HCT116 (cell line): ENCODE results near the gene TTBK1. TPM values are rescaled to one million over a fixed set of nuclear protein-coding genes. Genes with fewer than 3 reads are reported as not detected.

Source experiments
- ATAC-seq: fragments of 200-7000 bp; cut with Tn5 transposase; 2 replicates; pipeline ENCODE4 v1.9.1; 2020; ENCODE audit warnings: mild to moderate bottlenecking, moderate library complexity
- BruUV-seq: library from RNA; stranded (reverse); fragments of 400-500 nt; replicated peaks from 2 replicates; lab custom pipeline; 2021; lab: Mats Ljungman, UMichigan
- CTCF ChIA-PET: fragments of 300-600 bp; sonication (Branson Sonifier 250); formaldehyde crosslinking; loops from one replicate; lab custom pipeline; 2021; ENCODE audit warnings: antibody characterized with exemption; lab: Charles Lee
- POLR2A ChIA-PET: fragments of 300-600, 350-600 bp; sonication (Branson Sonifier 250); formaldehyde crosslinking; loops from one replicate; lab custom pipeline; 2021; ENCODE audit warnings: antibody characterized with exemption; lab: Charles Lee
- RAD21 ChIA-PET, 2 experiments: fragments of 300-600 bp; sonication (Branson Sonifier 250); formaldehyde crosslinking; loops; one replicate each; lab custom pipeline; 2023; ENCODE audit warnings: low total read pairs in 2 of 2; ENCODE audit not compliant: uncharacterized antibody in 2 of 2, unreplicated experiment in 2 of 2, low non-redundant PET in 1 of 2; lab: Charles Lee
- DNase-seq: peaks from one replicate; pipeline ENCODE4 v3.0.0-alpha.2; 2010; ENCODE audit warnings: low read depth, low spot score
- H2AFZ ChIP-seq: fragments of 200-600 bp; shearing (Covaris generic), sonication (generic); 2 replicates; pipeline ENCODE4 v1.6.1; 2017; ENCODE audit warnings: low read depth, mixed run types, mixed read lengths, antibody characterized with exemption, low read length; ENCODE audit not compliant: poor library complexity, severe bottlenecking
- H3K27ac ChIP-seq: 2 replicates; pipeline ENCODE4 v1.5.1; 2012; ENCODE audit warnings: low read depth, low read length
- H3K27me3 ChIP-seq: fragments of 200-600 bp; sonication (generic); 2 replicates; pipeline ENCODE4 v1.6.1; 2016; ENCODE audit warnings: mixed run types, low read length, mixed read lengths; ENCODE audit not compliant: insufficient read depth
- H3K36me3 ChIP-seq, 2 experiments: fragments of 200-500 bp in 1 of 2; fragments of 200-600 bp in 1 of 2; sonication (Bioruptor generic) in 1 of 2; sonication (generic) in 1 of 2; 2 replicates each; pipeline versions ENCODE4 v1.5.1 to v1.6.1; 2014 to 2016; ENCODE audit warnings: low read length in 2 of 2, inconsistent platforms in 1 of 2, mixed read lengths in 1 of 2, mixed run types in 1 of 2; ENCODE audit not compliant: insufficient read depth in 2 of 2, control insufficient read depth in 1 of 2
- H3K4me1 ChIP-seq, 2 experiments: fragments of 200-600 bp in 1 of 2; sonication (generic) in 1 of 2; 2 replicates each; pipeline versions ENCODE4 v1.5.1 to v1.6.1; 2012 to 2017; ENCODE audit warnings: low read length in 2 of 2, inconsistent platforms in 1 of 2, mild to moderate bottlenecking in 1 of 2, mixed read lengths in 1 of 2, mixed run types in 1 of 2, moderate library complexity in 1 of 2; ENCODE audit not compliant: insufficient read depth in 2 of 2, control insufficient read depth in 1 of 2
- H3K4me2 ChIP-seq: fragments of 200-600 bp; sonication (generic); 2 replicates; pipeline ENCODE4 v1.6.1; 2017; ENCODE audit warnings: mixed run types, low read length, mixed read lengths
- H3K4me3 ChIP-seq, 2 experiments: fragments of 200-600 bp in 1 of 2; sonication (generic) in 1 of 2; replicated peaks in 1 of 2; 2 replicates each; pipeline ENCODE4 v1.5.1; 2011 to 2016; ENCODE audit warnings: low read length in 2 of 2, control low read depth in 1 of 2, low read depth in 1 of 2, mild to moderate bottlenecking in 1 of 2, mixed read lengths in 1 of 2, mixed run types in 1 of 2
- H3K79me2 ChIP-seq: fragments of 200-600 bp; sonication (generic); 2 replicates; pipeline ENCODE4 v1.6.1; 2017; ENCODE audit warnings: mild to moderate bottlenecking, mixed run types, low read length, moderate library complexity, mixed read lengths; ENCODE audit not compliant: insufficient read depth
- H3K9ac ChIP-seq: fragments of 200-600 bp; sonication (generic); 2 replicates; pipeline ENCODE4 v1.6.1; 2016; ENCODE audit warnings: low read length, mixed read lengths
- H3K9me2 ChIP-seq: fragments of 200-600 bp; sonication (generic), shearing (Covaris generic); 2 replicates; pipeline ENCODE4 v1.6.1; 2017; ENCODE audit warnings: mixed run types, mild to moderate bottlenecking, moderate library complexity; ENCODE audit not compliant: insufficient read depth
- H3K9me3 ChIP-seq, 2 experiments: fragments of 200-500 bp in 1 of 2; fragments of 200-600 bp in 1 of 2; sonication (Bioruptor generic) in 1 of 2; sonication (generic) in 1 of 2; 2 replicates each; pipeline ENCODE4 v1.6.1; 2014 to 2017; ENCODE audit warnings: low read length in 2 of 2, mixed read lengths in 2 of 2, inconsistent platforms in 1 of 2, low read depth in 1 of 2, mild to moderate bottlenecking in 1 of 2, mixed run types in 1 of 2, moderate library complexity in 1 of 2; ENCODE audit not compliant: control insufficient read depth in 1 of 2, insufficient read depth in 1 of 2
- H4K20me1 ChIP-seq: fragments of 200-600 bp; sonication (generic), shearing (Covaris generic); 2 replicates; pipeline ENCODE4 v1.6.1; 2017; ENCODE audit warnings: mixed run types, mild to moderate bottlenecking, moderate library complexity; ENCODE audit not compliant: insufficient read depth
- ATF3 ChIP-seq: IDR thresholded peaks from 2 replicates; pipeline ENCODE4 v1.6.1; 2012
- CEBPB ChIP-seq: IDR thresholded peaks from 2 replicates; pipeline ENCODE4 v1.6.1; 2012; ENCODE audit warnings: low read depth
- CTCF ChIP-seq, 3 experiments: fragments of 200-600 bp in 1 of 3; sonication (generic) in 1 of 3; IDR thresholded peaks in 2 of 3; conservative IDR thresholded peaks in 1 of 3; 2 replicates each; pipeline ENCODE4 v1.5.1; 2012 to 2017; ENCODE audit warnings: low read depth in 2 of 3, low read length in 2 of 3, antibody characterized with exemption in 1 of 3, borderline replicate concordance in 1 of 3, control low read depth in 1 of 3, mild to moderate bottlenecking in 1 of 3, mixed read lengths in 1 of 3, mixed run types in 1 of 3, moderate library complexity in 1 of 3; ENCODE audit not compliant: insufficient read depth in 1 of 3
- EGR1 ChIP-seq: IDR thresholded peaks from 2 replicates; pipeline ENCODE4 v1.6.1; 2012; ENCODE audit warnings: low read depth
- EZH2 ChIP-seq: fragments of 200-600 bp; sonication (generic); IDR thresholded peaks from 2 replicates; pipeline ENCODE4 v1.6.1; 2017; ENCODE audit warnings: antibody characterized with exemption, mixed run types
- EZH2phosphoT487 ChIP-seq: fragments of 200-600 bp; IDR thresholded peaks from 2 replicates; pipeline ENCODE4 v1.6.1; 2018; ENCODE audit warnings: antibody characterized with exemption, borderline replicate concordance
- JUND ChIP-seq: IDR thresholded peaks from 2 replicates; pipeline ENCODE4 v1.6.1; 2012
- MAX ChIP-seq: IDR thresholded peaks from 2 replicates; pipeline ENCODE4 v1.6.1; 2012
- POLR2A ChIP-seq: IDR thresholded peaks from 2 replicates; pipeline ENCODE4 v1.7.0; 2011; ENCODE audit warnings: borderline replicate concordance; ENCODE audit not compliant: insufficient read depth, insufficient read length; ENCODE audit errors: extremely low read depth
- RAD21 ChIP-seq: IDR thresholded peaks from 2 replicates; pipeline ENCODE4 v1.6.1; 2012; ENCODE audit warnings: low read depth, mild to moderate bottlenecking
- REST ChIP-seq: IDR thresholded peaks from 2 replicates; pipeline ENCODE4 v1.6.1; 2012; ENCODE audit warnings: low read depth
- SIN3A ChIP-seq: IDR thresholded peaks from 2 replicates; pipeline ENCODE4 v1.6.1; 2012; ENCODE audit warnings: low read depth
- SP1 ChIP-seq: IDR thresholded peaks from 2 replicates; pipeline ENCODE4 v1.6.1; 2012; ENCODE audit warnings: low read depth
- SRF ChIP-seq: IDR thresholded peaks from 2 replicates; pipeline ENCODE4 v1.6.1; 2012; ENCODE audit warnings: low read depth
- TCF7L2 ChIP-seq: IDR thresholded peaks from 2 replicates; pipeline ENCODE4 v1.7.0; 2011; ENCODE audit warnings: borderline replicate concordance, inconsistent platforms; ENCODE audit not compliant: insufficient read depth, insufficient read length; ENCODE audit errors: extremely low read depth
- YY1 ChIP-seq: IDR thresholded peaks from 2 replicates; pipeline ENCODE4 v1.6.1; 2011; ENCODE audit warnings: low read length, low read depth, moderate library complexity, mild to moderate bottlenecking; ENCODE audit not compliant: insufficient replicate concordance; ENCODE audit errors: extremely low read depth
- ZBTB33 ChIP-seq: IDR thresholded peaks from 2 replicates; pipeline ENCODE4 v1.6.1; 2011; ENCODE audit warnings: mild to moderate bottlenecking, low read length, moderate library complexity; ENCODE audit not compliant: insufficient replicate concordance; ENCODE audit errors: extremely low read depth
- ZNF274 ChIP-seq: fragments of 200-500 bp; sonication (Bioruptor generic); IDR thresholded peaks from 2 replicates; pipeline ENCODE4 v1.6.1; 2014; ENCODE audit warnings: mild to moderate bottlenecking, low read depth, low read length, inconsistent platforms
- intact Hi-C: fragments of 100-400 bp; cut with micrococcal nuclease; formaldehyde crosslinking; loops from 2 replicates; pipeline ENCODE4 v1.10.0; 2022
- total RNA-seq: library from RNA; stranded (reverse); gene quantifications from one replicate; pipeline ENCODE4 v1.2.1, GENCODE V29; 2021; ENCODE audit not compliant: unreplicated experiment

TTBK1 gene
- total RNA-seq, 1 experiment from 2014 or later, result not detected

- H3K4me3 ChIP-seq, result no peak overlapping the region
- TF ChIP-seq SRF (no peak), ATF3 (no peak), MAX (no peak), EZH2phosphoT487 (no peak), EGR1 (no peak), EZH2 (no peak), SP1 (no peak), CTCF (IDR thresholded peaks at IDR 0.05 in 2 of 3, conservative IDR thresholded peaks at IDR 0.05 in 1 of 3; ENCODE audit: borderline replicate concordance in 1 of 3, insufficient read depth in 1 of 3, low read depth in 2 of 3, low read length in 2 of 3) (no peak), ZNF274 (no peak), REST (no peak), SIN3A (no peak), RAD21 (no peak), TCF7L2 (no peak), ZBTB33 (no peak), JUND (no peak), CEBPB (no peak), POLR2A (no peak), YY1 (no peak)
- no peaks in the 10 kb centered on the region for H3K79me2 ChIP-seq
- ChIA-PET RAD21 (no interaction called here), CTCF (no interaction called here), POLR2A (no interaction called here)
- H3K9me3 ChIP-seq, result no peaks in the 10 kb centered on the region
- no peaks in the 10 kb centered on the region for H3K27me3 ChIP-seq
- H3K9ac ChIP-seq, result no peak overlapping the region
- no peaks in the 10 kb centered on the region for H3K36me3 ChIP-seq
- intact Hi-C loops, result no loop called here
- no peak overlapping the region for H2AFZ ChIP-seq
- ATAC-seq, result no peak
- no peaks in the 10 kb centered on the region for H4K20me1 ChIP-seq
- no peak overlapping the region for H3K27ac ChIP-seq
- H3K4me1 ChIP-seq, result peaks cover 3 to 11% of the 10 kb centered on the region in 2 experiments; a peak in 2 of 4 replicates
- H3K9me2 ChIP-seq, result no peaks in the 10 kb centered on the region
- BruUV-seq, result no TSS peak
- H3K4me2 ChIP-seq, result no peak overlapping the region
- no peak for DNase-seq
Measured at GRCh38 chr6:43243664-43244321, 512 bp downstream of the TTBK1 start.
